Measurements from ENCODE around the gene FLNB. TPM values are rescaled to one million over a fixed set of nuclear protein-coding genes. Genes with fewer than 3 reads are reported as not detected.
"Not testable (repeated sequence)": the region's sequence is repeated elsewhere in the genome, so short reads cannot be mapped to it uniquely, and the experiment has no call there.

Gene FLNB
- total RNA-seq, 1 donor from 2014 or later = 52.8 TPM

DNA sequence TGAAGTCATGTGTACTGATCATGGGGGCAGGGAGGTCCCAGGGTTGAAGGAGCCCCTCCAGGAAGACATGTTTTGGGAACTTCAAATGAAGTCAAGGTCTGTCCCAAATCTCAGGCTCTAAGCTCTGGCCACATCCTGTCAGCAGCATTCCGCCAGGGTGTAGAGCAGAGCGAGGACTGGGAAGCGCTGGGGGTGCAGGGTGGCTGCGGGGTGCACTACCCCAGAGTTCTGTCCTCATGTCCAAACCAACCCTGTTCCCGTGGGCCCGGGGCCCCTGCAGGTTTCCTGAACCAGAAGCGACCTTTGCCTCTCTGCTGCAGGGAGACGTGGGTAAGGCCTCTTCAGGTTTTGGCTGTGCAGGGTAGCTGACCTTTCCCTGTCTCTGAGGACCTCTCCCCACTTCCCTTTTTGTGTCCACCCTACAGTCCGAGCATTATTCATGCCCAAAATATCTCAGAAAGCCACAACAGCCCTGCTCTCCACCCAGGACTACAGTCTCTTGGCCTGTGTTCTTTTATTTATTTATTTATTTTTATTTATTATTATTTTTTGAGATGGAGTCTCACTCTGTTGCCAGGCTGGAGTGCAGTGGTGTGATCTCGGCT, 26.6 kb upstream of the FLNB start:
- ATAC-seq = no peak
- DNase-seq (ENCODE audit: low spot score) = no peak

DNA sequence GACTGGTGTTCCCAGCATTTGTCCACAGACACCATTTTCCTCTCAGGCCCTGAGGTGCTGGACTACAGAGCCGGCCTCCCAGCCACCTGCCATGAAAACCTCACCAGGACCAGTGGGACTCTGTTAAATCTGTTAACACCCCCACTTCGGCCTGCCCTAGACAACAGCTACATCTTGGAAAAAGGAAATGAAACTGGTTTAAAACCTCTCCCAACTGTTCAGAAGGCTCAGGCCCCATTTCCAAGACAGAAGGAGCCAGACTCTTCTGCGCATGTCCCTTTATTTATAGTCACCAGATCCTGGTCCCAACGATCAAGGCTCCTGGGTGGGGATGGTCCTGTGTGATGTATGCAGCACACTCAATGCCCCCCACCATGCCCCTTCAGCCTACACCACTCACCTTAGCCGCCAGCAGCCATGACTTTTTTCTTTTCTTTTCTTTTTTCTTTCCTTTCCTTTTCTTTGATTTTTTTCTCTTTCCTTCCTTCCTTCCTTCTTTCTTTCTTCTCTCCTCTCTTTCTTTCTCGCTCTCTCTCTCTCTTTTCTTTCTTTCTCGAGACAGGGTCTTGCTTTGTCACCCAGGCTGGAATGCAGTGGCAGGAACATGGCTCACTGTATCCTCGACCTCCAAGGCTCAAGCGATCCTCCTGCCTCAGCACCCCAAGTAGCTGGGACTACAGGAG, 25.5 kb upstream of the FLNB start:
- ATAC-seq (peak; percentile 11), DNase-seq (ENCODE audit: low spot score) (no peak)

DNA sequence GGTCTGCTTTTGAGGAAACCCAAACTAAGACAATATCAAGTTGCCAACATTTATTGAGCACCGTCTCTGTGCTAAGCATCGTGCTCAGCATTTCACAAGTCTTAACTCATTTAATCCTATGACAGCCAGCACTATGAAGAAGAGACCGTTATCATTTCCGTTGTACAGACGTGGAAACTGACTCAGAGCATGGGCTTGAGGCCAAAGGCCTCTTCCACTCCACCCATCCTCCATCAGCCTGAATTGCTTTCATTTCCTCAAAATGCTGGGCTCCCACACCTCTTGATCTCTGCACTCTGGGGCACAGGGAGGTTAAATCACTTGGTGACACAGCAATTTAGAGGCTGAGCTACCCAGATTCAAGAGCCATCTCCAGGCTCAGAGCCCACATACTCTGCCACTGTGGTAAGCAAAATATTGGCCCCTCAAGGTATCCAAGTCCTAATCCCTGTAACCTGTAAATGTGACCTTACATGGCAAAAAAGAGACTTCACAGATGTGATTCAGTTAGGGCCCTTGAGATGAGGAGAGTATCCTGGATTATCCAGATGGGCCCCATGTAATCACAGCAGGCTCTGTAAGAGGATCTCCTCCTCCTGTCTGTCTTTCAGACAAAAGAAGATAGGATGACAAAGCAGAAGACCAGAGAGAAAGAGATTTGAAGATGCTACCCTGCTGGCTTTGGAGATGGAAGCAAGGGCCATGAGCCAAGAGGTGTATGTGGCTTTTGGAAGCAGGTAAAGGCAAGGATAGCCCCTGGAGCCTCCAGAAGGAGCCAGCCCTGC, 24.3 kb upstream of the FLNB start:
- peak; percentile 87 for ATAC-seq
- DNase-seq (ENCODE audit: low spot score) = peak; percentile 52

DNA sequence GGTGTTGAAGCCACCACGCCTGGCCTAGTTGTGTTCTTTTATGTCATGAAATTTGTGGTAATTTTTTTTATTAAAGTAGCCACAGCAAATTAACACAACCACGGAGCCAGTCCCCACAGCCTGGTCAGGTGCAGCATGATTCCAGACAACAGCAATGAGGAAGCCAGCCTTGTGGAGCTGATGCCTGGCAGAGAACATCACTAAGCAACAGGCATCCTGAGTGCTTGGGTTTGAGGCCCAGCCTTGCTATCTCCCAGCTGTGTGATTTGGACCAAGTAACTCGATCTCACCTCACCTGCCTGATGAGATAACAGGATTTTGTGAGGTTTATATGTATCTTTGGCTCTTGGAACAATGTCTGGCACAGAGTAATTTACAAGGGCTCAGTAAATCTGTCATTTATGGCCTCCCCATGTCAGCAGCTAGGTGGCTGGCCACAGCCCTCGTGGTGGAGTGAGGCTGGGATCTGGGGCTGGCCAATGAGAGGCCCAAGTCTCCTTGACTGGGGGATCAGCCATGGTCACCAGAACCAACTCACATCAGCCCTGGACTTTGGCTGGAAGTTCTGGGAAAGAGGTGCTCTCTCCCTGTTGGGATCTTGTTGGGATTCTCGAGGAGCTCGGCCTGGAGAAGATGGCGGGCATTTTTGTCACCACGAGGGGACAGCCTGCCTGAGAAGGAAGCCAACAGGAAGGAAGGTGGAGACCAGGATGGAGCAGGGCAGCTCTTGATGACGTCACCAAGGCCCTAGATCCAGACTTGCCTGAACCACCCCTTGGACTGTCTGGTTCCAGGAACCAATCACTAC, 22.8 kb upstream of the FLNB start:
- no peak for ATAC-seq
- DNase-seq (ENCODE audit: low spot score) = no peak

DNA sequence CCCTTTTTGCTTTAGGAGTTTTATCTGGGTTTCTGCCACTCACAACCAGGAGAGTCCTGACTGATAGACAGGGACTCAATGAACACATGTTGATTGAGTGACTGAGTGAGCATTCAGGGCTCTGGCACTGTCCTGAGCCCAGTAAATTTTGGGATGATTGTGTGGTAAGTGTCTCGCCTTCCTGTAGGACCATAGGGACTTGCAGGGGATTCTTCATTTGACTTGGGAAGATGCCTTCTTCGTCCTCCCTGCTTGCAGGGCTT, 22.3 kb upstream of the FLNB start:
- ATAC-seq (no peak), DNase-seq (ENCODE audit: low spot score) (no peak)

DNA sequence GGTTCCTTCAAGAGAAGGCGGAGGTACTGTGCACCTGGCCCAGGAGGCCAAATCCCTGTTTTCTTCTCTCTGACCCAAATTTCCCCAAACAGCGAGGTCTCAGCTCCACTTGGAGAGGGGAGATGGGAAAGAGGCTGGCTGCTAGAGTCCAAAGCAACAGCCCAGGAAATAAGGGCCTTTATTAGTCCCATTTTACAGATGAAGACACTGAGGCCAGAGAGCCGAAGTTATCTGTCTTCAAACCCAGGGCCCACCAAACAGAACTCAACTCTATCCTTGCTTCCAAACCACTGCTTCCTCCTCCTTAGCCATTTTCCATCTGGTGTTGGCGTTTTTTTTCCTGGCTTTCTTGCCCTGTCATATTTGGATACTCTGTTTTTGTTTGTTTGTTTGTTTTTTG, 22.0 kb upstream of the FLNB start:
- DNase-seq (ENCODE audit: low spot score) = no peak
- no peak for ATAC-seq

DNA sequence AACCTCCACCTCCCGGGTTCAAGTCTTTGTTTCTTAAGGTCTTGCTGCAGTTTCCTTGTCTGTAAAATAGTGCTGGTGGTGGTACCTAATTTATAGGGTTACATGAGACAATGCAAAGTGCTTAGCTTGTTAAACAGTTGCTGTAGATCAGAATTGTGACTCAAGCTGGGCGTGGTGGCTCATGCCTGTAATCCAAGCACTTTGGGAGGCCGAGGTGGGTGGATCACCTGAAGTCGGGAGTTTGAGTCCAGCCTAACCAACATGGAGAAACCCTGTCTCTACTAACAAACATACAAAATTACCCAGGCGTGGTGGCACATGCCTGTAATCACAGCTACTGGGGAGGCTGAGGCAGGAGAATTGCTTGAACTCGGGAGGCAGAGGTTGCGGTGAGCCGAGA, 19.0 kb upstream of the FLNB start:
- DNase-seq (ENCODE audit: low spot score); ATAC-seq: not testable (repeated sequence)

DNA sequence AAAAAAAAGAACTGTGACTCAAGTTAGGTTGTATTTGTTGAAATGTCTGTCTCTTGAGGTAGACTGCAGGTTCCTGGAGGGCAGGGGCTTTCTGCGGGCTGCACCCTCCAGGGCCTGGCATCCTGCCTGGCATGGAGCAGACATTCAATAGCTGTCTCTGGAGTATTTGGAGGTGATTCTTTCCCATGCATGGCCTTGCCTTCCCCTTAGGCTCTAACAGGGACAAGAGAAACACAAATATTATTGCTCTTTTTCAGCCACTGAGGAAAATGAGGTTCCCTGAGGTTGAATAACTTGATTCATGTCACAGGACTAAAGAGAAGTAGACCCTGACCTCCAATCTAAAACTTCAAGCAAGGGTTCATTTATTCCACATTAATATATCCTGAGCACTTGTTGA, 18.6 kb upstream of the FLNB start:
- ATAC-seq = no peak
- no peak for DNase-seq (ENCODE audit: low spot score)

DNA sequence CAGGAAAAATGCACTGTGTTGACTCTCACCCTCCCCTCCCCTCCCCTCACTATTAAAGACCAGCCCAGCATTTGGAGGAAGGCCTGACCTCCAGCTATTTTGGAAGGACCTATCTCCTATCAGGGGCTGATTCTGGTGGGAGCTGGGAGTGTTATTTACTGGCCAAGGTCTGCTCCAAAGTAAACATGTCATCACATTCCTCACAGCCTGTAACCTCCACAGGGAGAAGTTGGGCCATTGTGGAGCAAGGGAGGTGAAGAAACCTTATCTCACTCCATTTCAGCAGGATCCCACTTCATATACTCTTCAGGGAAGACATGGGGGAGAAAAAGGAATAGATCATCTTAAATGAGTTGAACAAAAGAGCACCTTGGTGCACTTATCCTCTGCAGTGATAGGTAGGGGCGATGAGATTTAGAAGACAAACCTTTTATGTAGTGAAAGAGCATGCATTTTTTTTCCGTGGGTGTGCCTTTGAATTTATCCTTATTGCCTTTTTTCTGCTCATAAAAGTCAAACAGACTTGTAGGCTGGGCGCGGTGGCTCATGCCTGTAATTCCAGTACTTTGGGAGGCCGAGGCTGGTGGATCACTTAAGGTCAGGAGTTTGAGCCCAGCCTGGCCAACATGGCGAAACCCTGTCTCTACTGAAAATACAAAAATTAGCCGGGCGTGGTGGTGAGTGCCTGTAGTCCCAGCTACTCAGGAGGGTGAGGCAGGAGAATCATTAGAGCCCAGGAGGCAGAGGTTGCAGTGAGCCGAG, 15.6 kb upstream of the FLNB start:
- no peak for DNase-seq (ENCODE audit: low spot score)
- ATAC-seq = no peak

DNA sequence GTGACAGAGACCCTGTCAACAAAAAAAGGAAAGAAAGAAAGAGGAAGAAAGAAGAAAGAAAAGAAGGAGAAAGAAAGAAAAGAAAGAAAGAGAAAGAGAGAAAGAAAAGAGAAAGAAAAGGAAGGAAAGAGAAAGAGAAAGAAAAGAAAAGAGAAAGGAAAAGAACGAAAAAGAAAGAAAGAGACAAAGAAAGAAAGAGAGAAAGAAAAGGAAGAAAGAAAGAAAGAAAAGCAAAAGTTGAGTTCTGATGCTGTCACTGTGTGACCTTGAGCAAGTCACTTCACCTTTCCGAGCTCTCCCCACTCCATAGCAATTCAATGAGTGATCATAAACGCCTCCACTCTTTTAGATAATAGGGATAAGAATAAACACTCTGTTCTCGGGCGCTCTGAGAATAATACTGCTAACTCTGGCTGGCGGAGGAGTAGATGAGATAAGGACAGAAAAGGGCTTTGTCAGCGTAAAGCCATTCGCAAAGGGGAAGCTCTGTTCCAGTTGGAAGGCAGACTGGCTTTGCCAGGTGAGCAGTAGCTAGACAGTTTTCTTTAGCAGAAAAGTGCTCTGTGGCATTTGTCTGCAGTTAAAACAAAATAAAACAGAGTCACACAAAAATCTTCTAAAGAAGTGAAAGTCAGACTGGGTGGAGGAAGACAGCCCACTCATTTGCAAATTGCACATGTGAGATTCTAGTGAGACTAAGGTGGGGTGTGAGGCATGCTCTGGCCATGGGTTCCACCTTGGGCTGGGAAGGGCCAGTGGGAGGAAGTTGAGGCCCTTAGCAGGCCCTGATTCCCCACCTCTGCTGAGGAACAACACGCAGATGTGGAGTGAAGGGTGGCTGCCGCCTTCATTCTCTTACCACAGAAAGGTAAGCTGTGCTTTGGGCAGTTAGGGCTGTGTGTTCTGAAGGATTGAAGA, 9.6 kb upstream of the FLNB start:
- ATAC-seq = peak; percentile 89
- DNase-seq (ENCODE audit: low spot score) = no peak

DNA sequence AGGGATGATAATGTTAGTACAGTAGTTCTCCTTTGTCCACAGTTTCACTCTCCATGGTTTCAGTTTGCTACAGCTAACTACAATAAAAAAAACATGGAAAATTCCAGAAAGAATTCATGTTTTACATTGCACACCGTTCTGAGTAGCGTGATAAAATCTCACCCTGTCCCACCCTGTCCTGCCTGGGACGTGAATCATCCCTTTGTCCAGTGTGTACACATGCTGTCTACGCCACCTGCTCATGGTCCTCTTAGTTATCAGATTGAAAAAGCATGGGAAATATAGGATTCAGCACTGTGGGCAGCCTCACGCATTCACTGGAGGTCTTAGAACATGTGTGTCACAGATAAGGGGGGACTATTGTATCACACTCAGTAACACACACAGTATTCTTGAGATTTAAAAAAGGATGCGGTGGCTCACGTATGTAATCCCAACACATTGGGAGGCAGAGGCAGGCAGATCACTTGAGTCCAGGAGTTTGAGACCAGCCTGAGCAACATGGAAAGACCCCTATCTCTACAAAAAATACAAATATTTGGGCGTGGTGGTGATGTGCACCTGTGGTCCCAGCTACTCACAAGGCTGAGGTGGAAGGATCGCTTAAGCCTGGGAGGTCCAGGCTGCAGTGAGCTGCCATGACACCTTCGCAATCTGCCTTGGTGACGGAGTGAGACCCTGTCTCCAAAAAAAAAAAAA, 8.7 kb upstream of the FLNB start:
- ATAC-seq = no peak
- DNase-seq (ENCODE audit: low spot score) = no peak

DNA sequence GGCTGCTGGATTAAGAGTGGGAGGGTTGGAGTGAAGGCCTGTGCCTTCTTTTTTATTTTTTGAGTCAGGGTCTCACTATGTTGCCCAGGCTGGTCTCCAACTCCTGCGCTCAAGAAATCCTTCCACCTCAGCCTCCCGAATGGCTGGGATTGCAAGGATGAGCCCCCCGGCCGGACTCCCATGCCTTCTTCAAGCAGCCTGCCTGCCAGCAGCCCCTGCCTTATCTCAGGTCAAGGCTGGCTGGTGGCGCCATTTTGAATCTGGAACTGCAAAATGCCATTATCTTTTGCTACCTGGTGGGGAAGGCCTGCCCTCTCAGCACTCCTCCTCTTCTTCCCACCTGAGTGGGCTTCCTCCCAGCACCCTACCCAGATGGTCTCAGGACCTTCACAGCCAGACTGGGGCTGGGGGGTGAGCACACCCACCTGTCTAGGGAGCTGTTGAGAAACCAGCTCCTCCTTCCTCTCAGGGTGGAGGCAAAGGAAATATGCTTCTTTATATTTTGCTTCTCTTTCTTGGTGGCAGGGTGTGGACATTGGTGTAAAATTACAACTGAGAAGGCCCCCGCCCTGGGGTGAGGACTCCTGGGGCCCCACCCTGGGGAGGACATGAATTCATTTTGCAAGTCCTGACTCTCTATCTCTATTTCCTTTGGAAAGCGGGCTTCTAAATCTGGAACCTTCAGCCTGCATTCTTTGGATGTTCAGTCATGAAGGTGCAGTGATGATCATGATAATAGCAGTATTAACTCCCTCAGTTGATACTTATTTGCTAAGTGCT, 7.7 kb upstream of the FLNB start:
- DNase-seq (ENCODE audit: low spot score) (no peak), ATAC-seq (no peak)

DNA sequence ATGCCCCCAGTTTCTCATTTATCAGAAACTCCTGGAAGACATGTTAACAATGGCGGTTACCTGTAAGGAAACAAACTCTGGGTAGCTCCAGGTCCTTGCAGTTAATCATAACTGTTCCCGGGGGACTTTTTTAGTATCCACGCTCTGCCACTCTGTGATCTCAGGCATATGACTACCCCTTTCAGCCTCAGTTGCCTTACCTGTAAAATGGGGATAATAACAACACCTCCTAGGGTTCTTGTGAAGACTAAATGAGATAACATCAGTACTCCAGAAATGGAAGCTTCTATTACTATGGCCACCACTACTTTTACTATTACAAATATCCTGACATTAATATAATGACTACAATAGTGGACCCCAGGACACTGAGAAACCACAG, 7.1 kb upstream of the FLNB start:
- DNase-seq (ENCODE audit: low spot score) (no peak), ATAC-seq (no peak)

DNA sequence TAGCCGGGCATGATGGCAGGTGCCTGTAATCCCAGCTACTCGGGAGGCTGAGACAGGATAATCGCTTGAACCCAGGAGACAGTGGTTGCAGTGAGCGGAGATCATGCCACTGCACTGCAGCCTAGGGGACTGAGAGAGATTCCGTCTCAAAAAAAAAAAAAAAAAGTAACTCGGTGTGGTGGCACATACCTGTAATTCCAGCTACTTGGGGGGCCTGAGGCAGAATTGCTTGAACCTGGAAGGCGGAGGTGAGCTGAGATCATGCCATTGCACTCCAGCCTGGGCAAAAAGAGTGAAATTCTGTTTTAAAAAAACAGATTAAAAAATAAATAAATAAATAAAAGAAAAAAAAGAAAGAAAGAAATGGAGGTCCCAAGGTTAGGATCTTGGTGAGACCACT, 6.2 kb upstream of the FLNB start:
- ATAC-seq (no peak), DNase-seq (ENCODE audit: low spot score) (no peak)

DNA sequence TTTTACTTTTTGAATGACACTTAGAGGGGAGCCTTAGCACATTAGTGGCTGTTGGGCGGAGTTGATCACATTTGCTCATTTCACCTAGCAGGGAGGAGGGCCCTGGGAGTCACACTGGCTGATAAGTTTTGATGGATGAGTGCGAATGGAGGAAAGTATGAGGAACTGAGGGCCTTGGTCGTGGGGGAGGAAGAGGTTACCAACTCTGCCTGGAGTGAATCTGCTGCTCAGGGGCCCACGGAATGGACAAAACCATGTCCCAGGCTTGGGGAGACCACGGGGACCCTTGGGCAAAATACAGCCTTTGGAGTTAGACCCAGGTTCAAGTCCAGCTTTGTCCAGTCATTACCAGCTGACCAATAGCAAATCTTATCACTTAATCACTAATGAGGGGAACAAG, 5.1 kb upstream of the FLNB start:
- ATAC-seq (no peak), DNase-seq (ENCODE audit: low spot score) (no peak)

DNA sequence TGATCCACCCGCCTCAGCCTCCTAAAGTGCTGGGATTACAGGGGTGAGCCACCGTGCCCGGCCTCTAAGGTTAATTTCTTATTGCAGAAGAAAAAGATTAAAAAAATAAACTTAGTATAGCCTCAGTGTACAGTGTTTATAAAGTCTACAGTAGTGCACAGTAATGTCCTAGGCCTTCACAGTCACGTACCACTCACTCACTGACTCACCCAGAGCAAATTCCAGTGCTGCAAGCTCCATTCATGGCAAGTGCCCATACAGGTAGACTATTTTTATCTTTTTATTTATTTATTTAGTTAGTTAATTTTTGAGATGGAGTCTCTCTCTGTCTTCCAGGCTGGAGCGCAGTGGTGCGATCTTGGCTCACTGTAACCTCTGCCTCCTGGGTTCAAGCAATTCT, 3.2 kb upstream of the FLNB start:
- DNase-seq (ENCODE audit: low spot score) (no peak), ATAC-seq (no peak)

DNA sequence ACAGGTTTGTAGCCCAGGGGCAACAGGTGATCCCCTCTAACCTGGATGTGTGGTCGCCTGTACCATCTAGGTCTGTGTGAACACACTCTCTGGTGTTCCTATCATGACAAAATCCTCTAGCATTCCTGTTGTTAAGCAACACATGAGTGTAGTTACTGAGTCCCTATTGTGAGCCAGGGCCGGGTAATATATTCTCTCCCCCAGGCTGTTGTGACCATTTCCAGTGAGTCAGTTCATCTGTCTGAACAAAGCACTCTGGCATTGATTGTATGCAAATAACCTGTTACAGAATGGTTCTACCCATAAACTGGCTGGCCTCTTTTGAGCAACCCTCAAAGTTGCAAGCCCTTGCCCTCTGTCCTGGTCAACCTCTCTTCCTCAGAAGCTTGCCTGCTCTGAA, 2.6 kb upstream of the FLNB start:
- no peak for DNase-seq (ENCODE audit: low spot score)
- ATAC-seq = no peak

DNA sequence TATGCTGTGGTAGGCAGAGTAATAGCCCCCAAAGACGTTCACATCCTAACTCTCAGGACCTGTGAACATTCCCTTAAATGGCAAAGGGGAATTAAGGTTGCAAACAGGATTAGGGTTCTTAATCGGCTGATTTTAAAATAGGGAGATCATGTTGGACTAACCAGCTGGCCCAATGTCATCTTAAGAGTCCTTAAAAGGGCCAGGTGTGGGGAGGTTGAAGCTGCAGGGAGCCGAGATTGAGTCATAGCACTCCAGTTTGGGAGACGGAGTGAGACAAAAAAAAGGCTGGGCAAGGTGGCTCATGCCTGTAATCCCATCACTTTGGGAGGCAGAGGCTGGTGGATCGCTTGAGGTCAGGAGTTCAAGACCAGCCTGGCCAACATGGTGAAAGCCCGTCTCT, 1.6 kb upstream of the FLNB start:
- ATAC-seq (no peak), DNase-seq (ENCODE audit: low spot score) (no peak)
